HepG2 (cell line): ENCODE data around the gene SLC25A1. TPM values are rescaled to one million over a fixed set of nuclear protein-coding genes. Genes with fewer than 3 reads are reported as not detected.

Experiments used
- LBX2 ChIP-seq: sonication (generic); formaldehyde crosslinking; IDR thresholded peaks from 2 replicates; pipeline ENCODE4 v1.5.0; 2020; ENCODE audit warnings: missing genetic modification reagents, mild to moderate bottlenecking, borderline replicate concordance
- MBD4 ChIP-seq: IDR thresholded peaks from 2 replicates; pipeline ENCODE4 v1.6.1; 2012; ENCODE audit warnings: low read length, inconsistent platforms, borderline replicate concordance
- MLXIP ChIP-seq: sonication (generic); formaldehyde crosslinking; IDR thresholded peaks from 2 replicates; pipeline ENCODE4 v1.9.0; 2021; ENCODE audit warnings: missing genetic modification reagents, borderline replicate concordance
- NAIF1 ChIP-seq: sonication (generic); formaldehyde crosslinking; IDR thresholded peaks from 2 replicates; pipeline ENCODE4 v1.5.0; 2020; ENCODE audit warnings: mild to moderate bottlenecking, missing genetic modification reagents, borderline replicate concordance
- POLR2AphosphoS5 ChIP-seq: IDR thresholded peaks from 2 replicates; pipeline ENCODE4 v1.6.1; 2012; ENCODE audit warnings: low read depth, low read length
- RBFOX2 ChIP-seq: fragments of 200-400 bp; formaldehyde crosslinking; IDR thresholded peaks from 2 replicates; pipeline ENCODE4 v1.6.1; 2017; ENCODE audit warnings: low read depth, mild to moderate bottlenecking, low read length
- TOE1 ChIP-seq: sonication (generic); formaldehyde crosslinking; IDR thresholded peaks from 2 replicates; pipeline ENCODE4 v1.4.0; 2020; ENCODE audit warnings: mild to moderate bottlenecking, missing genetic modification reagents
- ZFP41 ChIP-seq: sonication (generic); formaldehyde crosslinking; IDR thresholded peaks from 2 replicates; pipeline ENCODE4 v1.4.0; 2020; ENCODE audit warnings: mild to moderate bottlenecking, missing genetic modification reagents, borderline replicate concordance
- ZNF326 ChIP-seq: sonication (generic); formaldehyde crosslinking; IDR thresholded peaks from 2 replicates; pipeline ENCODE4 v1.4.0; 2020; ENCODE audit warnings: missing genetic modification reagents, borderline replicate concordance
- ZNF331 ChIP-seq: sonication (generic); formaldehyde crosslinking; IDR thresholded peaks from 2 replicates; pipeline ENCODE4 v1.4.0; 2020; ENCODE audit warnings: missing genetic modification reagents
- ZNF484 ChIP-seq: sonication (generic); formaldehyde crosslinking; IDR thresholded peaks from 2 replicates; pipeline ENCODE4 v1.5.1; 2020; ENCODE audit warnings: mild to moderate bottlenecking, low read depth, missing genetic modification reagents, borderline replicate concordance
- ZNF710 ChIP-seq: sonication (generic); formaldehyde crosslinking; IDR thresholded peaks from 2 replicates; pipeline ENCODE4 v1.5.0; 2020; ENCODE audit warnings: mild to moderate bottlenecking, missing genetic modification reagents, borderline replicate concordance
- polyA plus RNA-seq, 8 experiments: library from polyadenylated mRNA; depleted of rRNA in 3 of 8; stranded (reverse) in 7 of 8; unstranded in 1 of 8; fragments of >200 nt; fragmentation: Illumina TruSeq in 4 of 8; extraction: Trizol in 4 of 8; gene quantifications; 2 replicates each; pipeline versions ENCODE4 v1.2.1 to v1.2.3, GENCODE V29; 2011 to 2016; ENCODE audit warnings: low read depth in 4 of 8, missing spikeins in 1 of 8, mixed read lengths in 1 of 8; ENCODE audit not compliant: insufficient read depth in 1 of 8
- total RNA-seq, 5 experiments: library from RNA; depleted of rRNA; stranded (reverse); fragments of >200 nt; fragmentation: Illumina TruSeq; extraction: Trizol; gene quantifications; 2 replicates each; pipeline ENCODE4 v1.2.3, GENCODE V29; 2016; ENCODE audit warnings: low read depth in 1 of 5
- TF ChIP-seq, protein P1 (sequence below): sonication (generic); formaldehyde crosslinking; IDR thresholded peaks from 2 replicates; pipeline ENCODE4 v1.4.0; 2020; ENCODE audit warnings: missing genetic modification reagents, borderline replicate concordance
- TF ChIP-seq, protein P2 (sequence below): sonication (generic); formaldehyde crosslinking; IDR thresholded peaks from 2 replicates; pipeline ENCODE4 v1.9.0; 2022; ENCODE audit warnings: low read depth, missing genetic modification reagents

SLC25A1 gene
- total and polyA plus RNA-seq, 2 of the 13 experiments (the other 11 are each of a cell fraction or from before 2014, with no cell fraction given): 49.4 to 161 TPM

GRCh38 chr22:19173047-19174035 is 5.2 kb downstream of the SLC25A1 start (continued):
- TF ChIP-seq MLXIP (CRISPR knock-in tag) (no peak), ZNF326 (CRISPR knock-in tag) (no peak), LBX2 (CRISPR knock-in tag) (no peak), ZNF484 (CRISPR knock-in tag) (no peak), MBD4 (no peak), POLR2AphosphoS5 (0 out of 2 replicates have a peak, but pooled peaks have one; percentile 21), TOE1 (CRISPR knock-in tag) (no peak), ZNF331 (CRISPR knock-in tag) (no peak), ZNF710 (no peak), RBFOX2 (no peak), NAIF1 (CRISPR knock-in tag) (no peak), ZFP41 (CRISPR knock-in tag) (no peak)
- TF ChIP-seq, protein P1, sequence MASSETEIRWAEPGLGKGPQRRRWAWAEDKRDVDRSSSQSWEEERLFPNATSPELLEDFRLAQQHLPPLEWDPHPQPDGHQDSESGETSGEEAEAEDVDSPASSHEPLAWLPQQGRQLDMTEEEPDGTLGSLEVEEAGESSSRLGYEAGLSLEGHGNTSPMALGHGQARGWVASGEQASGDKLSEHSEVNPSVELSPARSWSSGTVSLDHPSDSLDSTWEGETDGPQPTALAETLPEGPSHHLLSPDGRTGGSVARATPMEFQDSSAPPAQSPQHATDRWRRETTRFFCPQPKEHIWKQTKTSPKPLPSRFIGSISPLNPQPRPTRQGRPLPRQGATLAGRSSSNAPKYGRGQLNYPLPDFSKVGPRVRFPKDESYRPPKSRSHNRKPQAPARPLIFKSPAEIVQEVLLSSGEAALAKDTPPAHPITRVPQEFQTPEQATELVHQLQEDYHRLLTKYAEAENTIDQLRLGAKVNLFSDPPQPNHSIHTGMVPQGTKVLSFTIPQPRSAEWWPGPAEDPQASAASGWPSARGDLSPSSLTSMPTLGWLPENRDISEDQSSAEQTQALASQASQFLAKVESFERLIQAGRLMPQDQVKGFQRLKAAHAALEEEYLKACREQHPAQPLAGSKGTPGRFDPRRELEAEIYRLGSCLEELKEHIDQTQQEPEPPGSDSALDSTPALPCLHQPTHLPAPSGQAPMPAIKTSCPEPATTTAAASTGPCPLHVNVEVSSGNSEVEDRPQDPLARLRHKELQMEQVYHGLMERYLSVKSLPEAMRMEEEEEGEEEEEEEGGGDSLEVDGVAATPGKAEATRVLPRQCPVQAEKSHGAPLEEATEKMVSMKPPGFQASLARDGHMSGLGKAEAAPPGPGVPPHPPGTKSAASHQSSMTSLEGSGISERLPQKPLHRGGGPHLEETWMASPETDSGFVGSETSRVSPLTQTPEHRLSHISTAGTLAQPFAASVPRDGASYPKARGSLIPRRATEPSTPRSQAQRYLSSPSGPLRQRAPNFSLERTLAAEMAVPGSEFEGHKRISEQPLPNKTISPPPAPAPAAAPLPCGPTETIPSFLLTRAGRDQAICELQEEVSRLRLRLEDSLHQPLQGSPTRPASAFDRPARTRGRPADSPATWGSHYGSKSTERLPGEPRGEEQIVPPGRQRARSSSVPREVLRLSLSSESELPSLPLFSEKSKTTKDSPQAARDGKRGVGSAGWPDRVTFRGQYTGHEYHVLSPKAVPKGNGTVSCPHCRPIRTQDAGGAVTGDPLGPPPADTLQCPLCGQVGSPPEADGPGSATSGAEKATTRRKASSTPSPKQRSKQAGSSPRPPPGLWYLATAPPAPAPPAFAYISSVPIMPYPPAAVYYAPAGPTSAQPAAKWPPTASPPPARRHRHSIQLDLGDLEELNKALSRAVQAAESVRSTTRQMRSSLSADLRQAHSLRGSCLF (CRISPR knock-in tag): no peak
- TF ChIP-seq, protein P2, sequence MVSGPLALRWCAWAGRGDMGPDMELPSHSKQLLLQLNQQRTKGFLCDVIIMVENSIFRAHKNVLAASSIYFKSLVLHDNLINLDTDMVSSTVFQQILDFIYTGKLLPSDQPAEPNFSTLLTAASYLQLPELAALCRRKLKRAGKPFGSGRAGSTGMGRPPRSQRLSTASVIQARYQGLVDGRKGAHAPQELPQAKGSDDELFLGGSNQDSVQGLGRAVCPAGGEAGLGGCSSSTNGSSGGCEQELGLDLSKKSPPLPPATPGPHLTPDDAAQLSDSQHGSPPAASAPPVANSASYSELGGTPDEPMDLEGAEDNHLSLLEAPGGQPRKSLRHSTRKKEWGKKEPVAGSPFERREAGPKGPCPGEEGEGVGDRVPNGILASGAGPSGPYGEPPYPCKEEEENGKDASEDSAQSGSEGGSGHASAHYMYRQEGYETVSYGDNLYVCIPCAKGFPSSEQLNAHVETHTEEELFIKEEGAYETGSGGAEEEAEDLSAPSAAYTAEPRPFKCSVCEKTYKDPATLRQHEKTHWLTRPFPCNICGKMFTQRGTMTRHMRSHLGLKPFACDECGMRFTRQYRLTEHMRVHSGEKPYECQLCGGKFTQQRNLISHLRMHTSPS: no peak
